GM12878 (cell line): ENCODE results near the gene CELSR2. TPM values are rescaled to one million over a fixed set of nuclear protein-coding genes. Genes with fewer than 3 reads are reported as not detected.

Experiments used
- ATAC-seq: fragments of 200-7000 bp; cut with Tn5 transposase; 3 replicates; pipeline ENCODE4 v1.9.1; 2020; ENCODE audit warnings: mild to moderate bottlenecking, moderate library complexity
- BruUV-seq: library from RNA; stranded (reverse); fragments of 400-500 nt; replicated peaks from 2 replicates; lab custom pipeline; 2021; lab: Mats Ljungman, UMichigan
- CTCF ChIA-PET: fragments of 300-600 bp; sonication (Branson Sonifier 250); formaldehyde crosslinking; extraction: SDS; loops from one replicate; lab custom pipeline; 2021; ENCODE audit warnings: inconsistent platforms; lab: Yijun Ruan, JAX
- POLR2A ChIA-PET: fragments of 350-600 bp; formaldehyde crosslinking; extraction: SDS; loops from one replicate; lab custom pipeline; 2021; ENCODE audit warnings: inconsistent platforms; lab: Charles Lee
- RAD21 ChIA-PET: fragments of 300-600 bp; sonication (Branson Sonifier 250); formaldehyde crosslinking; loops from one replicate; lab custom pipeline; 2023; ENCODE audit warnings: antibody characterized with exemption; ENCODE audit not compliant: unreplicated experiment; lab: Charles Lee
- SMC1A ChIA-PET: fragments of 300-600 bp; sonication (Branson Sonifier 250); formaldehyde crosslinking; loops from one replicate; lab custom pipeline; 2023; ENCODE audit not compliant: unreplicated experiment, uncharacterized antibody; lab: Charles Lee
- DNase-seq: peaks from one replicate; pipeline ENCODE4 v3.0.0-alpha.2; 2011; ENCODE audit warnings: low read depth, low spot score
- FAIRE-seq: peaks from 3 replicates; lab custom pipeline; 2011; peaks lifted over from hg19 to GRCh38; lab: Jason Lieb, UNC
- H2AFZ ChIP-seq: 2 replicates; pipeline ENCODE4 v1.6.0; 2011; ENCODE audit warnings: low read depth, low read length, control low read depth; ENCODE audit not compliant: control insufficient read depth
- H3K27ac ChIP-seq: 2 replicates; pipeline ENCODE4 v1.5.1; 2011; ENCODE audit warnings: control low read depth; ENCODE audit not compliant: control insufficient read depth, insufficient read depth
- H3K27me3 ChIP-seq, 2 experiments: replicated peaks in 1 of 2; 2 replicates each; pipeline versions ENCODE4 v1.6.0 to v1.6.1; 2011; ENCODE audit warnings: low read length in 1 of 2; ENCODE audit not compliant: control insufficient read depth in 2 of 2, insufficient read depth in 2 of 2
- H3K36me3 ChIP-seq, 2 experiments: 2 replicates each; pipeline ENCODE4 v1.5.1; 2011; ENCODE audit warnings: low read length in 1 of 2; ENCODE audit not compliant: control insufficient read depth in 2 of 2, insufficient read depth in 2 of 2
- H3K4me1 ChIP-seq: 2 replicates; pipeline ENCODE4 v1.6.1; 2011; ENCODE audit warnings: mild to moderate bottlenecking, low read length, moderate library complexity, mixed read lengths; ENCODE audit not compliant: control insufficient read depth, insufficient read depth
- H3K4me2 ChIP-seq: 2 replicates; pipeline ENCODE4 v1.6.0; 2011; ENCODE audit warnings: control low read depth; ENCODE audit not compliant: control insufficient read depth, insufficient read depth
- H3K4me3 ChIP-seq: fragments of 200-600 bp; sonication (generic); 2 replicates; pipeline ENCODE4 v1.5.1; 2016
- H3K79me2 ChIP-seq: 2 replicates; pipeline ENCODE4 v1.6.0; 2011; ENCODE audit warnings: low read length; ENCODE audit not compliant: control insufficient read depth, insufficient read depth
- H3K9ac ChIP-seq: 2 replicates; pipeline ENCODE4 v1.8.0; 2011; ENCODE audit warnings: low read length, control low read depth, mixed read lengths; ENCODE audit not compliant: control insufficient read depth, insufficient read depth
- H3K9me3 ChIP-seq: replicated peaks from 3 replicates; pipeline ENCODE4 v1.5.1; 2011; ENCODE audit warnings: mild to moderate bottlenecking, low read length; ENCODE audit not compliant: control insufficient read depth, insufficient read depth
- H4K20me1 ChIP-seq: 2 replicates; pipeline ENCODE4 v1.6.0; 2011; ENCODE audit not compliant: control insufficient read depth, insufficient read depth
- BHLHE40 ChIP-seq, 2 experiments: fragments of 450-650 bp in 1 of 2; IDR thresholded peaks; 2 replicates each; pipeline ENCODE4 v1.6.1; 2011 to 2017; ENCODE audit warnings: low read depth in 2 of 2, borderline replicate concordance in 1 of 2, improper control_type of control experiment in 1 of 2, low read length in 1 of 2, mild to moderate bottlenecking in 1 of 2
- DPF2 ChIP-seq: fragments of 450-650 bp; IDR thresholded peaks from 2 replicates; pipeline ENCODE4 v1.6.1; 2017; ENCODE audit warnings: mild to moderate bottlenecking
- EED ChIP-seq: sonication (generic); IDR thresholded peaks from 2 replicates; pipeline ENCODE4 v1.6.1; 2016; ENCODE audit warnings: antibody characterized with exemption, low read depth
- IKZF1 ChIP-seq: fragments of 450-650 bp; conservative IDR thresholded peaks from 2 replicates; pipeline ENCODE4 v1.6.1; 2017; ENCODE audit warnings: antibody characterized with exemption, mild to moderate bottlenecking
- IKZF2 ChIP-seq, 2 experiments: fragments of 450-650 bp; IDR thresholded peaks; 2 replicates each; pipeline ENCODE4 v1.6.1; 2017; ENCODE audit warnings: mild to moderate bottlenecking in 2 of 2, moderate library complexity in 2 of 2
- IRF4 ChIP-seq: IDR thresholded peaks from 2 replicates; pipeline ENCODE4 v1.6.1; 2011; ENCODE audit warnings: low read depth, low read length
- LARP7 ChIP-seq: fragments of 450-650 bp; IDR thresholded peaks from 2 replicates; pipeline ENCODE4 v1.6.1; 2017; ENCODE audit warnings: mild to moderate bottlenecking
- MLLT1 ChIP-seq: fragments of 450-650 bp; IDR thresholded peaks from 2 replicates; pipeline ENCODE4 v1.6.1; 2016; ENCODE audit warnings: mild to moderate bottlenecking
- NBN ChIP-seq: fragments of 450-650 bp; IDR thresholded peaks from 2 replicates; pipeline ENCODE4 v1.6.1; 2016
- PAX5 ChIP-seq: IDR thresholded peaks from 2 replicates; pipeline ENCODE4 v1.6.1; 2011; ENCODE audit warnings: low read depth, low read length, borderline replicate concordance
- POLR2AphosphoS5 ChIP-seq: IDR thresholded peaks from 2 replicates; pipeline ENCODE4 v1.6.1; 2011; ENCODE audit warnings: mild to moderate bottlenecking, low read length, inconsistent platforms
- RAD21 ChIP-seq: IDR thresholded peaks from 2 replicates; pipeline ENCODE4 v1.6.1; 2011; ENCODE audit warnings: mild to moderate bottlenecking, low read depth, low read length, moderate library complexity; ENCODE audit not compliant: insufficient read depth
- TAF1 ChIP-seq: IDR thresholded peaks from 2 replicates; pipeline ENCODE4 v1.6.1; 2011; ENCODE audit warnings: mild to moderate bottlenecking, low read depth, low read length, borderline replicate concordance
- WRNIP1 ChIP-seq: IDR thresholded peaks from 2 replicates; pipeline ENCODE4 v1.6.1; 2011; ENCODE audit warnings: low read depth, low read length, improper control_type of control experiment, borderline replicate concordance
- ZNF384 ChIP-seq: IDR thresholded peaks from 2 replicates; pipeline ENCODE4 v1.6.1; 2012; ENCODE audit warnings: low read depth, mild to moderate bottlenecking, low read length, improper control_type of control experiment, borderline replicate concordance
- WGBS: methylation state at CpG from one replicate; pipeline ENCODE4 v1.1.6; 2016; ENCODE audit warnings: low lambda C conversion rate; ENCODE audit not compliant: insufficient replicate concordance, insufficient coverage; ENCODE audit errors: missing lambda C conversion rate; 5-methylcytosine and 5-hydroxymethylcytosine counted together
- in situ Hi-C: fragments of 300-500 bp; cut with MboI; formaldehyde crosslinking; loops from 9 replicates; pipeline ENCODE4 v1.14.3; 2018; ENCODE audit warnings: mixed read lengths
- intact Hi-C: fragments of 100-400 bp; cut with micrococcal nuclease; formaldehyde crosslinking; loops from one replicate; pipeline ENCODE4 v1.14.2; 2022; ENCODE audit not compliant: unreplicated experiment
- polyA plus RNA-seq, 11 experiments: library from polyadenylated mRNA; depleted of rRNA in 4 of 11; unstranded in 6 of 11; stranded (reverse) in 5 of 11; fragments of >200 nt; fragmentation: Nextera tagmentation in 4 of 11; fragmentation: Illumina TruSeq in 1 of 11; extraction: Ambion mirVana in 4 of 11; extraction: Trizol in 1 of 11; gene quantifications; 1 replicate in 1 of 11; 2 replicates in 10 of 11; pipeline versions ENCODE4 v1.2.1 to v1.2.3, GENCODE V29; 2011 to 2016; ENCODE audit warnings: inconsistent platforms in 2 of 11, missing spikeins in 2 of 11, low read depth in 1 of 11
- total RNA-seq, 4 experiments: library from RNA; depleted of rRNA in 3 of 4; stranded (reverse); fragments of >200 nt in 3 of 4; fragmentation: Illumina TruSeq in 1 of 4; extraction: Trizol in 1 of 4; gene quantifications; 2 replicates each; pipeline versions ENCODE4 v1.2.1 to v1.2.3, GENCODE V29; 2013 to 2021
- TF ChIP-seq, protein P1 (sequence below): fragments of 450-650 bp; IDR thresholded peaks from 2 replicates; pipeline ENCODE4 v1.6.1; 2014; ENCODE audit warnings: mild to moderate bottlenecking
- TF ChIP-seq, protein P2 (sequence below): fragments of 450-650 bp; formaldehyde crosslinking; IDR thresholded peaks from 2 replicates; pipeline ENCODE4 v1.5.0; 2022; ENCODE audit warnings: mild to moderate bottlenecking, missing genetic modification characterization

CELSR2 gene
- total and polyA plus RNA-seq, 10 of the 15 experiments (the other 5 are each of a cell fraction or from before 2014, with no cell fraction given), result under 0.01 to 0.15 (median 0.04) TPM; not detected in 2

- in situ Hi-C loops (no loop called here), intact Hi-C loops (no loop called here)
- ChIA-PET RAD21 (interaction anchor here (0.8 to 3.3 kb wide), 9 partner anchors 26 to 265 kb away, joined by 3 to 21 read pairs (median 4); partner anchors contain the start of genes GNAI3 and SORT1), POLR2A (interaction anchor here (0.6 to 1.5 kb wide), 3 partner anchors 10 to 143 kb away, joined by 3 to 5 read pairs (median 5); partner anchors contain the start of gene PSMA5), CTCF (interaction anchor here (0.6 to 2.9 kb wide), 17 partner anchors 10 to 701 kb away, joined by 3 to 31 read pairs (median 4); partner anchors contain the start of genes AHCYL1, ATXN7L2, CYB561D1 and SORT1), SMC1A (interaction anchor here (0.6 to 3.1 kb wide), 8 partner anchors 14 to 265 kb away, joined by 3 to 19 read pairs (median 4); partner anchors contain the start of genes CYB561D1, GNAI3 and SORT1)
- DNase-seq, result peak; percentile 62
- 1% methylated on average over 56 of the region's 56 CpGs for WGBS
- Histone ChIP-seq H3K9ac (peak within 1 kb of the TSS; percentile 66), H3K9me3 (no peaks in the 10 kb centered on the region), H2AFZ (peak within 1 kb of the TSS; percentile 96), H3K4me2 (peak within 1 kb of the TSS; percentile 100), H3K4me1 (peaks cover 3% of the 10 kb centered on the region), H3K27ac (peak within 1 kb of the TSS; percentile 83), H3K27me3 (no peaks in the 10 kb centered on the region), H4K20me1 (no peaks in the 10 kb centered on the region), H3K4me3 (peak within 1 kb of the TSS; percentile 86), H3K36me3 (no peaks in the 10 kb centered on the region), H3K79me2 (no peaks in the 10 kb centered on the region)
- peak; percentile 90 for FAIRE-seq
- BruUV-seq, result TSS peak; percentile 69
- ATAC-seq, result peak; percentile 99
- TF ChIP-seq NBN (peak; percentile 73), DPF2 (peak; percentile 57; the same call in 1 of the 2 replicates), EED (0 out of 2 replicates have a peak, but pooled peaks have one; percentile 33), IRF4 (peak; percentile 20; the same call in 1 of the 2 replicates), IKZF1 (peak; percentile 86), LARP7 (peak; percentile 55; the same call in 1 of the 2 replicates), WRNIP1 (no peak), IKZF2 (IDR thresholded peaks at IDR 0.05) (peak; percentile 50 to 69; a peak in 3 of 4 replicates), ZNF384 (no peak), POLR2AphosphoS5 (peak; percentile 62), RAD21 (peak; percentile 50), BHLHE40 (IDR thresholded peaks at IDR 0.05; ENCODE audit: borderline replicate concordance in 1 of 2, low read depth in 2 of 2, low read length in 1 of 2) (peak in 1 of 2 experiments; percentile 60; a peak in 1 of 4 replicates), PAX5 (no peak), MLLT1 (0 out of 2 replicates have a peak, but pooled peaks have one; percentile 35), TAF1 (peak; percentile 10; the same call in 1 of the 2 replicates)
- TF ChIP-seq, protein P1, sequence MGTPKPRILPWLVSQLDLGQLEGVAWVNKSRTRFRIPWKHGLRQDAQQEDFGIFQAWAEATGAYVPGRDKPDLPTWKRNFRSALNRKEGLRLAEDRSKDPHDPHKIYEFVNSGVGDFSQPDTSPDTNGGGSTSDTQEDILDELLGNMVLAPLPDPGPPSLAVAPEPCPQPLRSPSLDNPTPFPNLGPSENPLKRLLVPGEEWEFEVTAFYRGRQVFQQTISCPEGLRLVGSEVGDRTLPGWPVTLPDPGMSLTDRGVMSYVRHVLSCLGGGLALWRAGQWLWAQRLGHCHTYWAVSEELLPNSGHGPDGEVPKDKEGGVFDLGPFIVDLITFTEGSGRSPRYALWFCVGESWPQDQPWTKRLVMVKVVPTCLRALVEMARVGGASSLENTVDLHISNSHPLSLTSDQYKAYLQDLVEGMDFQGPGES, result peak; percentile 55; the same call in 1 of the 2 replicates
- TF ChIP-seq, protein P2, sequence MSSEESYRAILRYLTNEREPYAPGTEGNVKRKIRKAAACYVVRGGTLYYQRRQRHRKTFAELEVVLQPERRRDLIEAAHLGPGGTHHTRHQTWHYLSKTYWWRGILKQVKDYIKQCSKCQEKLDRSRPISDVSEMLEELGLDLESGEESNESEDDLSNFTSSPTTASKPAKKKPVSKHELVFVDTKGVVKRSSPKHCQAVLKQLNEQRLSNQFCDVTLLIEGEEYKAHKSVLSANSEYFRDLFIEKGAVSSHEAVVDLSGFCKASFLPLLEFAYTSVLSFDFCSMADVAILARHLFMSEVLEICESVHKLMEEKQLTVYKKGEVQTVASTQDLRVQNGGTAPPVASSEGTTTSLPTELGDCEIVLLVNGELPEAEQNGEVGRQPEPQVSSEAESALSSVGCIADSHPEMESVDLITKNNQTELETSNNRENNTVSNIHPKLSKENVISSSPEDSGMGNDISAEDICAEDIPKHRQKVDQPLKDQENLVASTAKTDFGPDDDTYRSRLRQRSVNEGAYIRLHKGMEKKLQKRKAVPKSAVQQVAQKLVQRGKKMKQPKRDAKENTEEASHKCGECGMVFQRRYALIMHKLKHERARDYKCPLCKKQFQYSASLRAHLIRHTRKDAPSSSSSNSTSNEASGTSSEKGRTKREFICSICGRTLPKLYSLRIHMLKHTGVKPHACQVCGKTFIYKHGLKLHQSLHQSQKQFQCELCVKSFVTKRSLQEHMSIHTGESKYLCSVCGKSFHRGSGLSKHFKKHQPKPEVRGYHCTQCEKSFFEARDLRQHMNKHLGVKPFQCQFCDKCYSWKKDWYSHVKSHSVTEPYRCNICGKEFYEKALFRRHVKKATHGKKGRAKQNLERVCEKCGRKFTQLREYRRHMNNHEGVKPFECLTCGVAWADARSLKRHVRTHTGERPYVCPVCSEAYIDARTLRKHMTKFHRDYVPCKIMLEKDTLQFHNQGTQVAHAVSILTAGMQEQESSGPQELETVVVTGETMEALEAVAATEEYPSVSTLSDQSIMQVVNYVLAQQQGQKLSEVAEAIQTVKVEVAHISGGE, result no peak
These were observed 33.8 kb downstream of the CELSR2 start, which contains the start of gene PSRC1 for GRCh38 chr1:109282952-109283747. Gene PSRC1, minus strand, starts transcription at chr1:109283145.
